ENCODE data around the gene EPN1.

EPN1 gene

DNA sequence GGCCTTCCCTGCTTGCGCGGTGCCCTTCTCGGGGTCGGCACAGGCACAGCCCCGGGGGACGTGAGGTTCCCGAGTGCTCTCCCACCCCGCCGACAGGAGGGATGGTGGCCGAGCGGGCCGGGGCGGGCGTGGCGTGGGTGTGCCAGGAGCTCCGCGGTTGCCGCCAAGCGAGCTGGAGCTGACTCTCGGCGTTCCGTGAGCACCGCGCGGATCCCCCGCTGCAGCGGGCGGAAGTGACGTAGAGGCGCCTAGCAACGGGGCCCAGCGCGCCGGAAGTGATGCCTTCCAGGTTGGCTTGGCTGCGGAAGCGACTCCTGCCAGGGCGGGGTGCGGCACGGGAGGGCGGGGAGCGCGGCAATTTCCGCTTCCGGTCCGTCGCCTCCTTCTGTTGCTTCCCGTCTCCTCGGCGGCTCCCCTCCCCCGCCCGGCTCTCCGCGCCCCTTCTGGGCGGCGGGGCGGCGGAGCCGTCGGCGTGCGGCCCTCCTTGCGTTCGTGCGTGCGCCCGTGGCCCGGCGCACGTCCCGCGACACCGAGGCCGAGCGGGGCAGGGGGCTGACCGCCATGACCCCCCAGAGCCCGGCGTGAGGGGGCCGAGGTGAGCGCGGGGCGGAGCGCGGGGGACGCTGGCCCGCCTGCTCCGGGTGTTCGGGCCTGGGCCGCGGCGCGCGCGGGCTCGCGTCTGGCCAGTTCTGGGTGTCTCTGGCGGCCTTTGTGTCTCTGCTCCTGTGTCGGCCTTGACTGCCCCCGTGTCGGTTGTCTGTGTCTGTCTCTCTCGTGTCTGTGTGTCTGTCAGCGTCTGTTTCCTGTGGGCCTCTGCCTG, at the start of gene EPN1:
TSS of gene EPN1 (plus strand) at position 386 of the 820 bp plus-strand sequence. CDS start 3,402 bp downstream, outside the sequence.
- peak; percentile 91 to 95 for DNase-seq (ENCODE audit: low read depth in 1 of 2, low spot score in 1 of 2)

DNA sequence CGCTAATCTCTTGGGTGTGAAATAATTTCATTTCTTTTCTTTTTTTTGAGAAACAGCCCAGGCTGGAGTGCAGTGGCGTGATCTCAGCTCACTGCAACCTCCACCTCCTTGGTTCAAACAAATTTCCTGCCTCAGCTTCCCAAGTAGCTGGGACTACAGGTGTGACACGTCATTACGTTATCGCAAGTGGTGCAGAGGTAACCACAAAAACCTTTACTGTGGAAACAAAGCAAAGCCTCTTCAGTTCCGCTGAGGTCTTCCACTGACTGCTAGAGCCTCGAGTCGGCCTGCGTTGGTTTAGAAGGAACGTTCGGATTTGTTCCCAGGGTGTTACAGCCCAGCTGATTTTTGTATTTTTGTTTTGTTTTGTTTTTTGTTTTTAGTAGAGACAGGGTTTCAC, 48.7 kb upstream of the EPN1 start:
- DNase-seq (ENCODE audit: low read depth in 1 of 2, low spot score in 1 of 2) = no peak

GRCh38 chr19:55632463-55632834, 42.6 kb upstream of the EPN1 start:
- peak in 1 of 2 donors; percentile 74 for DNase-seq (ENCODE audit: low read depth in 1 of 2, low spot score in 1 of 2)

DNA sequence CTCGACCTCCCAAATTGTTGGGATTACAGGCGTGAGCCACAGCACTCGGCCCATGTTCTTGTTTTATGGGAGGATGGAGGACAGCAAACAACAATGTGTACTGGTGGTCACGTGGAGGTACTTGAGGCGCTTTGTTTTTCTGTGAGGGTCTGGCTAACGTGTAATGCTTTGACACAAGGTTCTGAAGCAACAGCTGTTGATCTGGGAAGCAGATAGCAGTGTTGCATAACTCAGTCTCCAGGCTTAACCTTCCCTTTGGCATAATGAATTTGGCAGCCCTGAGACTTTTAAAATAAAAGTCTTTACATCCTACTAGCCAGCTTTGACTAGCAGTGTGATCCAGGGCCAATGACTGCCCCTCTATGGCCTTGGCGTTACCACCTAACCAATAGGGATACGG, 41.2 kb upstream of the EPN1 start:
- DNase-seq (ENCODE audit: low read depth in 1 of 2, low spot score in 1 of 2) = no peak

- no peak for DNase-seq (ENCODE audit: low read depth in 1 of 2, low spot score in 1 of 2)
Measured at GRCh38 chr19:55635334-55635717, 39.7 kb upstream of the EPN1 start.

- no peak for DNase-seq (ENCODE audit: low read depth in 1 of 2, low spot score in 1 of 2)
Measured at GRCh38 chr19:55635856-55636440, 39.1 kb upstream of the EPN1 start.

DNA sequence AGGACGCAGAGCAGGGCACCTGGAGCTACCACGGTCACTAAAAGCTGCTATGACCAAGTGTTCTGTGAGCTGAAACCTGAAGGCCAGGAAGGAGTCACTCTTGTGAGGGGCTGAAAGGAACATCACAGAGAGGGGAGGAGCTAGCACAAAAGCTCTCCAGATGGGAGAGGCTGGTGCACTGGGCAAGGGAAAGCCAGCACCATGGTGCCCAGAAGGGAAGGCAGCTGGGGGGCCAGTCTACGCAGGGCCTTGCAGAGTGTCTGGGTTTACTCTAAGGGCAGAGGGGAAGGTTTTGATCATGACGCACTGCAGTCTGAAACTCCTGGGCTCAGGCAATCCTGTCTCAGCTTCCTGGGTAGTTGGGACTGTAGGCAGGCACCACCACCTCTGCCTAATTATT, 38.3 kb upstream of the EPN1 start:
- DNase-seq (ENCODE audit: low read depth in 1 of 2, low spot score in 1 of 2) = no peak

- DNase-seq (ENCODE audit: low read depth in 1 of 2, low spot score in 1 of 2) = no peak
Measured at GRCh38 chr19:55637534-55637933, 37.5 kb upstream of the EPN1 start.

GRCh38 chr19:55638864-55639359, 36.1 kb upstream of the EPN1 start:
- no peak for DNase-seq (ENCODE audit: low read depth in 1 of 2, low spot score in 1 of 2)

- DNase-seq (ENCODE audit: low read depth in 1 of 2, low spot score in 1 of 2) = peak; percentile 58 to 61
Measured at GRCh38 chr19:55640043-55640576, 34.9 kb upstream of the EPN1 start.

GRCh38 chr19:55640577-55641425, 34.2 kb upstream of the EPN1 start, which contains the start of gene ZNF580:
Gene ZNF580 (plus strand): TSS chr19:55641002. CDS start chr19:55642509, 1,507 bp downstream.
- DNase-seq (ENCODE audit: low read depth in 1 of 2, low spot score in 1 of 2) = peak; percentile 27 to 60

DNA sequence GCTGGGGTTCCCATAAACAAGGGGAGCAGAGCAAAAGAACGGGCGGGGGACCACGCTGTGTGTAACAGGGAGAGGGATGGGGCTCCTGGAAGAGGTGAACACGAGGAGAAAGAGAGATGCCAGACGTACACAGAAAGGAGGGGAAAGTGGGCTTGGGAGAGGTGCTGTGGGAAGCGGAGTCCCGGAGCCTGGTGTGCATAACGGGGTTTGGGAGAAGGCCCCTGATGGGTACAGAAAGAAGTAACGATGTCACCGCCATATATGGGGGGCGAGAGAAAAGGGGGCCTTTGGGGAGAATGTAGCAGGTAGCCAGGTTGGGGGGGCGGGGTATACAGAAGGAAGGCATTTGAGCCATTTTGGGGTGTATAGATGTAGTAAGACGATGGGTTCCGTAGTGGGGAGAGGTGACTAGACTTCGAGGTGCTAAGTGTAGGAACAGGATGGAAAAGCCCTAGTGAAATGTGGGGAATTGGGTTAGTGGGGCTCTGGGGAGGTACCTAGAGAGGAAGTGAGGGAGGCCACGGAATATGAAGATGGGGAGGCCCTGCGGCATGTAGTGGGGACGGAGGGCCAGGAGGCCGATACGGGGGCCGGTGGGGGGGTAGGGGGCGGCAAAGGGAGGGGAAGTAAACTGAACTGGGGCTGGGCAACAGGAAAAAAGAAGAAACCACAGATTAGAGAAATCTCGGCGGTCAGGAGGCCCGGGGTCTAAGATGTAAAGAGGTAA, 33.4 kb upstream of the EPN1 start:
- no peak for DNase-seq (ENCODE audit: low read depth in 1 of 2, low spot score in 1 of 2)

DNA sequence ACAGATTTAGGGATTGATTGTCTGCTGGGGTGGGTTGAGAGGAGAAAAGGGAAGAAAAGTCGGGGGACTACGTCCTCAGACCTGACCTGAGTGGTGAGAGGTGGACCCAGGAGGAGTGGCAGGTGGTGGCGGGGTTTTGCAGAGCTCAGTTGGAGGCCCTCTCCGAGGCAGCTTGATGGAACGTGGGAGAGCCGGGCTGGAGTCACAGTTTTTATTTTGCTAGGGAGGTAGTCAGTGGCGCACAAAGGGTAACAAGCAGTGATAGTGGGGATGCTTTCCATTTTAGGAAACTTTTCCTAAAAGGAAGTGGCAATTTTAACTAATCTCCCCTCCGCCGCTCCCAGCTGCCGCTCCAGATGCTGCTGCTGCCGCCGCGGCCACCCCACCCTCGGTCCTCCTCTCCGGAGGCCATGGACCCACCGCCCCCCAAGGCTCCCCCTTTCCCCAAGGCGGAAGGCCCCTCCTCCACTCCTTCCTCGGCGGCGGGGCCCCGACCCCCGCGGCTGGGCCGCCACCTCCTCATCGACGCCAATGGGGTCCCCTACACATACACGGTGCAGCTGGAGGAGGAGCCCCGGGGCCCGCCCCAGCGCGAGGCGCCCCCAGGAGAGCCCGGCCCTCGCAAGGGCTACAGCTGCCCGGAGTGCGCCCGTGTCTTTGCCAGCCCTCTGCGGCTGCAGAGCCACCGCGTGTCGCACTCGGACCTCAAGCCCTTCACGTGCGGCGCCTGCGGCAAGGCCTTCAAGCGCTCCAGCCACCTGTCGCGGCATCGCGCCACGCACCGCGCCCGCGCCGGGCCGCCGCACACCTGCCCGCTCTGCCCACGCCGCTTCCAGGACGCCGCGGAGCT, 32.6 kb upstream of the EPN1 start:
- DNase-seq (ENCODE audit: low read depth in 1 of 2, low spot score in 1 of 2) = no peak

GRCh38 chr19:55643003-55643886, 31.8 kb upstream of the EPN1 start, which contains the start of gene ZNF581:
Gene ZNF581 (plus strand): TSS chr19:55643649. CDS start chr19:55644572, 923 bp downstream.
- DNase-seq (ENCODE audit: low read depth in 1 of 2, low spot score in 1 of 2) = peak; percentile 60 to 74

- no peak for DNase-seq (ENCODE audit: low read depth in 1 of 2, low spot score in 1 of 2)
Measured at GRCh38 chr19:55643887-55644176, 31.2 kb upstream of the EPN1 start.

- no peak for DNase-seq (ENCODE audit: low read depth in 1 of 2, low spot score in 1 of 2)
Measured at GRCh38 chr19:55644191-55644833, 30.7 kb upstream of the EPN1 start.

DNA sequence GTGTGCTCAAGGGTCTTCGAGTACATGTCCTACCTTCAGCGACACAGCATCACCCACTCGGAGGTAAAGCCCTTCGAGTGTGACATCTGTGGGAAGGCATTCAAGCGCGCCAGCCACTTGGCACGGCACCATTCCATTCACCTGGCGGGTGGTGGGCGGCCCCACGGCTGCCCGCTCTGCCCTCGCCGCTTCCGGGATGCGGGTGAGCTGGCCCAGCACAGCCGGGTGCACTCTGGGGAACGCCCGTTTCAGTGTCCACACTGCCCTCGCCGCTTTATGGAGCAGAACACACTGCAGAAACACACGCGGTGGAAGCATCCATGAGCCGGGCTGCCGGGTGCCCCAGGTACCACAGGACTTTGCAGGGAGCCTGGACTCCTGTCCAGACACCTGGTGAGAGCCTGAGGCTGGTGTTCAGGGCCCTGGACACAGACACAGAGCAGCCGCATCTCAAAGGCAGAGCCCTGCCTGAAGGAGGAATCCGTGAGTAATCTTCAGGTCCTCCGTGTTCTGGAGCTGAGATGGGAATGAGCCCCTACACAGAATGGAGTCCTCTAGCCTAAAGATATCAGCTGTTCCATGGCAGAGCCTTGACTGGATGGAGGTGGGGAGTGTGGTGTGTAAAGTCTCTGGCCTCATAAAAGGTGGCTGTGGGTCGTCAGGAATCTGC, 30.0 kb upstream of the EPN1 start:
- DNase-seq (ENCODE audit: low read depth in 1 of 2, low spot score in 1 of 2) = no peak

- no peak for DNase-seq (ENCODE audit: low read depth in 1 of 2, low spot score in 1 of 2)
Measured at GRCh38 chr19:55645512-55645881, 29.5 kb upstream of the EPN1 start.

Measured in stimulated activated CD4-positive, alpha-beta T cell treated with anti-CD3 and anti-CD28 coated beads, Interleukin-15, amount 100 ng/mL, for 1 hour (primary cell).